ENCODE measurements around the gene RYK. TPM values are rescaled to one million over a fixed set of nuclear protein-coding genes. Genes with fewer than 3 reads are reported as not detected.

The RYK gene
- total RNA-seq, 1 experiment from 2014 or later = 54.2 TPM

- TF ChIP-seq NFYB (CRISPR knock-in tag; conservative IDR thresholded peaks at IDR 0.05; ENCODE audit: low read depth) (no peak), ATF1 (CRISPR knock-in tag; IDR thresholded peaks at IDR 0.05) (no peak), CTCF (IDR thresholded peaks at IDR 0.05) (no peak), ZNF416 (CRISPR knock-in tag; IDR thresholded peaks at IDR 0.05) (no peak), NR3C1 (CRISPR knock-in tag; conservative IDR thresholded peaks at IDR 0.05; ENCODE audit: low read depth) (no peak), RELA (CRISPR knock-in tag; IDR thresholded peaks at IDR 0.05; ENCODE audit: borderline replicate concordance) (no peak), FOXJ3 (CRISPR knock-in tag; IDR thresholded peaks at IDR 0.05; ENCODE audit: borderline replicate concordance) (no peak), GRHL2 (CRISPR knock-in tag; IDR thresholded peaks at IDR 0.05; ENCODE audit: insufficient replicate concordance, severe bottlenecking) (no peak), KAT7 (CRISPR knock-in tag; IDR thresholded peaks at IDR 0.05; ENCODE audit: borderline replicate concordance) (no peak), RORB (CRISPR knock-in tag; IDR thresholded peaks at IDR 0.05) (no peak), NFE2L1 (CRISPR knock-in tag; IDR thresholded peaks at IDR 0.05) (no peak), ZNF232 (CRISPR knock-in tag; IDR thresholded peaks at IDR 0.05) (no peak)
- TF ChIP-seq, protein P1, sequence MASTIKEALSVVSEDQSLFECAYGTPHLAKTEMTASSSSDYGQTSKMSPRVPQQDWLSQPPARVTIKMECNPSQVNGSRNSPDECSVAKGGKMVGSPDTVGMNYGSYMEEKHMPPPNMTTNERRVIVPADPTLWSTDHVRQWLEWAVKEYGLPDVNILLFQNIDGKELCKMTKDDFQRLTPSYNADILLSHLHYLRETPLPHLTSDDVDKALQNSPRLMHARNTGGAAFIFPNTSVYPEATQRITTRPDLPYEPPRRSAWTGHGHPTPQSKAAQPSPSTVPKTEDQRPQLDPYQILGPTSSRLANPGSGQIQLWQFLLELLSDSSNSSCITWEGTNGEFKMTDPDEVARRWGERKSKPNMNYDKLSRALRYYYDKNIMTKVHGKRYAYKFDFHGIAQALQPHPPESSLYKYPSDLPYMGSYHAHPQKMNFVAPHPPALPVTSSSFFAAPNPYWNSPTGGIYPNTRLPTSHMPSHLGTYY (CRISPR knock-in tag; IDR thresholded peaks at IDR 0.05) = no peak
- TF ChIP-seq, protein P2, sequence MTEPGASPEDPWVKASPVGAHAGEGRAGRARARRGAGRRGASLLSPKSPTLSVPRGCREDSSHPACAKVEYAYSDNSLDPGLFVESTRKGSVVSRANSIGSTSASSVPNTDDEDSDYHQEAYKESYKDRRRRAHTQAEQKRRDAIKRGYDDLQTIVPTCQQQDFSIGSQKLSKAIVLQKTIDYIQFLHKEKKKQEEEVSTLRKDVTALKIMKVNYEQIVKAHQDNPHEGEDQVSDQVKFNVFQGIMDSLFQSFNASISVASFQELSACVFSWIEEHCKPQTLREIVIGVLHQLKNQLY (CRISPR knock-in tag; IDR thresholded peaks at IDR 0.05) = no peak
- TF ChIP-seq, protein P3, sequence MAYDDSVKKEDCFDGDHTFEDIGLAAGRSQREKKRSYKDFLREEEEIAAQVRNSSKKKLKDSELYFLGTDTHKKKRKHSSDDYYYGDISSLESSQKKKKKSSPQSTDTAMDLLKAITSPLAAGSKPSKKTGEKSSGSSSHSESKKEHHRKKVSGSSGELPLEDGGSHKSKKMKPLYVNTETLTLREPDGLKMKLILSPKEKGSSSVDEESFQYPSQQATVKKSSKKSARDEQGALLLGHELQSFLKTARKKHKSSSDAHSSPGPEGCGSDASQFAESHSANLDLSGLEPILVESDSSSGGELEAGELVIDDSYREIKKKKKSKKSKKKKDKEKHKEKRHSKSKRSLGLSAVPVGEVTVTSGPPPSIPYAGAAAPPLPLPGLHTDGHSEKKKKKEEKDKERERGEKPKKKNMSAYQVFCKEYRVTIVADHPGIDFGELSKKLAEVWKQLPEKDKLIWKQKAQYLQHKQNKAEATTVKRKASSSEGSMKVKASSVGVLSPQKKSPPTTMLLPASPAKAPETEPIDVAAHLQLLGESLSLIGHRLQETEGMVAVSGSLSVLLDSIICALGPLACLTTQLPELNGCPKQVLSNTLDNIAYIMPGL (CRISPR knock-in tag; IDR thresholded peaks at IDR 0.05) = no peak
- peaks cover 40% of the 10 kb centered on the region for H3K36me3 Mint-ChIP-seq
- no peak for ATAC-seq
- H3K9me3 Mint-ChIP-seq = peaks cover 40% of the 10 kb centered on the region
- no peak overlapping the region for H3K4me3 Mint-ChIP-seq
- ChIA-PET CTCF (no interaction called here), POLR2A (no interaction called here)
- H3K27me3 Mint-ChIP-seq (ENCODE audit: low read depth) = no peaks in the 10 kb centered on the region
- H3K4me1 Mint-ChIP-seq = no peaks in the 10 kb centered on the region
- DNase-seq (ENCODE audit: low spot score) = no peak
- no peak overlapping the region for H3K27ac Mint-ChIP-seq
Measured at GRCh38 chr3:134136604-134137003, 114.1 kb downstream of the RYK start.

DNA sequence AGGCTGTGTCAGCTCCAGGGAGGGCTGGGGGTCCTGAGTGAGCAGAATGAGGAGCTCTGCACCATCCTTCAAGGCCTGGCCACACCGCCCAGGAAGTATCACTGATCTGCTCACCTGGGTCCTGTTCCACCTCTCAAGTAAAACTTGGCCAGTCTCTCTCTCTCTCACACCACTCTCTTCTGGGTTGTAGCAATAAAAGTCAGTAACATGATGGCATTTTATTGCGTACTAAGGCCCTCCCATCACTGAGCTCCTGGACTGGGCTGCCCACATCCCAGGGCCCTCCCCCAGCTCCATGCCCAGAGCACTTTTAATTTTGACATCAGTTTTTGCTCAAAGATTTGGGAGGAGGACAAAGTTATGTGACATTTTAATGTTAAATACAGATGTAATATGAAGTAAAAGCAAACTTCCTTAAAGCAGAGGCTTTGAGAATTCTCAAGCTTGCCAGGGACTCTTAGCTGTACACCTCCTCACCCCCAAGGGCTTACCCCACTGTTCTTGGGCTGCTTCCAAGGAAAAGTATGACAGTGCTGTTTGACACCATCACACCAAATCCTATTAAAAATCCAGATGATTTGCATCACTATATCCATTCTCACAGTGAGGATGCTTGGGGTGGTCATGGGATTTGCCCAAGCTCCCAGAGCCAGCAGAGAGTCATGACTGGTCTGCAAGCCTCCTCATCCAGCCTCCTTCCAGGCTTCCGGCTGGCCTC lies 115.8 kb downstream of the RYK start:
- no peak for ATAC-seq
- ChIA-PET CTCF (interaction anchor here (0.5 to 1.3 kb wide), 2 partner anchors 10 to 100 kb away, joined by 4 read pairs; no protein-coding TSS in a partner anchor), POLR2A (no interaction called here)
- H3K27me3 Mint-ChIP-seq (ENCODE audit: low read depth) = peaks cover 8% of the 10 kb centered on the region
- no peak overlapping the region for H3K27ac Mint-ChIP-seq
- no peak overlapping the region for H3K4me3 Mint-ChIP-seq
- no peak for TF ChIP-seq NR1H2 (CRISPR knock-in tag; IDR thresholded peaks at IDR 0.05)
- TF ChIP-seq ZNF396 (CRISPR knock-in tag; IDR thresholded peaks at IDR 0.05; ENCODE audit: borderline replicate concordance) = no peak
- TF ChIP-seq MXD4 (CRISPR knock-in tag; IDR thresholded peaks at IDR 0.05; ENCODE audit: borderline replicate concordance) = no peak
- no peak for TF ChIP-seq TEAD4 (CRISPR knock-in tag; IDR thresholded peaks at IDR 0.05)
- no peak for TF ChIP-seq JAZF1 (CRISPR knock-in tag; IDR thresholded peaks at IDR 0.05)
- no peak for TF ChIP-seq NFATC4 (CRISPR knock-in tag; IDR thresholded peaks at IDR 0.05)
- no peak for TF ChIP-seq MYBL2 (CRISPR knock-in tag; IDR thresholded peaks at IDR 0.05)
- no peak for TF ChIP-seq ETV6 (CRISPR knock-in tag; IDR thresholded peaks at IDR 0.05)
- no peak for TF ChIP-seq ZNF416 (CRISPR knock-in tag; IDR thresholded peaks at IDR 0.05)
- peaks cover 48% of the 10 kb centered on the region for H3K9me3 Mint-ChIP-seq
- H3K36me3 Mint-ChIP-seq = peaks cover 46% of the 10 kb centered on the region
- no peaks in the 10 kb centered on the region for H3K4me1 Mint-ChIP-seq
- no peak for DNase-seq (ENCODE audit: low spot score)
